Ovary (tissue), 9 donors: ENCODE data around the gene HMGCS1. TPM values are rescaled to one million over a fixed set of nuclear protein-coding genes. Genes with fewer than 3 reads are reported as not detected.

Experiments used
- DNase-seq, 5 donors: peaks; one replicate each; pipeline ENCODE4 v3.0.0-alpha.2; 2019 to 2020
- H3K27ac ChIP-seq, 2 donors: fragments of 200-600 bp; one replicate each; pipeline versions ENCODE4 v1.5.1 to v1.8.0; 2019 to 2022
- H3K27me3 ChIP-seq: fragments of 200-600 bp; one replicate; pipeline ENCODE4 v1.8.0; 2022
- H3K36me3 ChIP-seq: fragments of 200-600 bp; sonication (generic); one replicate; pipeline ENCODE4 v1.5.1; 2019
- H3K4me1 ChIP-seq: one replicate; pipeline ENCODE4 v1.8.1; 2013; ENCODE audit warnings: mild to moderate bottlenecking, moderate library complexity; ENCODE audit not compliant: insufficient read depth
- H3K4me3 ChIP-seq: fragments of 200-600 bp; sonication (generic); one replicate; pipeline ENCODE4 v1.5.1; 2017
- H3K9me3 ChIP-seq, 2 donors: fragments of 200-600 bp in 1 of 2; sonication (generic) in 1 of 2; one replicate each; pipeline versions ENCODE4 v1.5.1 to v1.8.1; 2013 to 2019; ENCODE audit warnings: mild to moderate bottlenecking in 1 of 2, moderate library complexity in 1 of 2
- EP300 ChIP-seq: sonication (generic); formaldehyde crosslinking; IDR thresholded peaks from one replicate; pipeline ENCODE4 v1.6.1; 2017; ENCODE audit warnings: antibody characterized with exemption
- POLR2A ChIP-seq: fragments of 450-650 bp; IDR thresholded peaks from one replicate; pipeline ENCODE4 v1.6.1; 2017; ENCODE audit warnings: antibody characterized with exemption, mild to moderate bottlenecking, moderate library complexity
- WGBS, 3 donors: extraction: QIAGEN DNeasy Blood & Tissue Kit in 1 of 3; methylation state at CpG; one replicate each; pipeline versions ENCODE4 v1.1.5 to v1.1.7; 2013 to 2017; 5-methylcytosine and 5-hydroxymethylcytosine counted together
- intact Hi-C, 4 donors: fragments of 100-400 bp; cut with DNase I; formaldehyde crosslinking; loops; one replicate each; pipeline versions ENCODE4 v1.11.0 to v1.15.1; 2022 to 2023
- polyA plus RNA-seq, 2 donors: library from polyadenylated mRNA; stranded (reverse); fragments of 200-250 nt in 1 of 2; fragments of 350-450 nt in 1 of 2; fragmentation: Illumina TruSeq in 1 of 2; extraction: RNeasy Lipid Tissue Mini Kit (QIAGEN cat#74804) in 1 of 2; gene quantifications; one replicate each; pipeline ENCODE4 v1.2.3, GENCODE V29; 2013 to 2014
- total RNA-seq, 7 donors: library from RNA; depleted of rRNA in 2 of 7; stranded (reverse); fragments of >200 nt in 2 of 7; fragmentation: NEBNext Ultra II Directional in 3 of 7; extraction: Animal tissue kit (Norgen Biotek cat#: 25700) in 3 of 7; gene quantifications; one replicate each; pipeline versions ENCODE4 v1.1.0 to v1.2.4, GENCODE V29; 2016 to 2023
- TF ChIP-seq, protein P1 (sequence below), 3 donors: fragments of 450-650 bp in 2 of 3; fragments of 200-600 bp in 1 of 3; IDR thresholded peaks; one replicate each; pipeline versions ENCODE4 v1.5.1 to v1.8.0; 2016 to 2022; ENCODE audit warnings: antibody characterized with exemption in 3 of 3, mild to moderate bottlenecking in 1 of 3
- donor health status: DM: no; HTN: no; CAD: no; lungs with moderate emphysema.
- donor health status: DM: no; HTN: no; CAD: no.
- donor health status: Bipolar disorder and iron deficiency.
- donor health status: DM: yes; HTN: yes; CAD: no.
- donor health status: DM: no; HTN: no; CAD: no.
- donor health status: DM: yes; HTN: yes; CAD: no.

Gene HMGCS1
- total and polyA plus RNA-seq, 9 donors = 14.4 to 248 (median 33.6) TPM

DNA sequence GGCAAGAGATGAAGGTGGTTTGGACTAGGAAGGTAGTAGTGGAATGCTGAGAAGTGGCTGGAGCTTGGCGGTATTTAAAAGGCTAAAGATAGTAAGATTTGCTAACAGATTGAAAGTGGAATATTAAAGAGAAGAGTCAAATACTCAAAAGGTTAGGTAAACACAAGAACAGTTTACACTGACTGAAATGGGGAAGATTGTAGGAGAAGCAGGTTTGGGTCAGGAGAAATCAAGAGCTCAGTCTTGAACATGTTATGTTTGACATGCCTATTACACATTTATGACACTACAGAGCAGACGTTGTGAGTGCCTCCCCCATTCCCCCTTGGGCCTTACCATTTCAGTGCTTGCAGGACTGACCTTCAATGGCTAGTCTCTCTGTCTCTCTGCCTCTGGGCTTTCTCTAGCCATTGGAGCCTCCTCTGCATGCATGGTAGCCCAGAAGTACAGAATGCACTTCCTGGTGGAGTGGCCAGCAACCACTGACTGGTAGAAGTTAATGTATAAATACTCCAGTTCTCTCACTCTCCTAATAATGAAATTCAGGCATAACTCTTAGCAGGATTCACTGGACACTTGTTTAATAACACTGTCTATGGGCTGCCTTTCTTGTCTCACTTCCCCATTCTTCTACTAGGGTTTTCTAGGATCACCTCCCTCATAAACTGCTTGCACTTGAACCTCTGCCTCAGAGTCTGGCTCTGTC is 56.8 kb downstream of the HMGCS1 start:
- no peaks in the 10 kb centered on the region for H3K9me3 ChIP-seq
- H3K4me1 ChIP-seq = no peaks in the 10 kb centered on the region
- H3K27me3 ChIP-seq = no peaks in the 10 kb centered on the region
- TF ChIP-seq EP300 = no peak
- TF ChIP-seq, protein P1, sequence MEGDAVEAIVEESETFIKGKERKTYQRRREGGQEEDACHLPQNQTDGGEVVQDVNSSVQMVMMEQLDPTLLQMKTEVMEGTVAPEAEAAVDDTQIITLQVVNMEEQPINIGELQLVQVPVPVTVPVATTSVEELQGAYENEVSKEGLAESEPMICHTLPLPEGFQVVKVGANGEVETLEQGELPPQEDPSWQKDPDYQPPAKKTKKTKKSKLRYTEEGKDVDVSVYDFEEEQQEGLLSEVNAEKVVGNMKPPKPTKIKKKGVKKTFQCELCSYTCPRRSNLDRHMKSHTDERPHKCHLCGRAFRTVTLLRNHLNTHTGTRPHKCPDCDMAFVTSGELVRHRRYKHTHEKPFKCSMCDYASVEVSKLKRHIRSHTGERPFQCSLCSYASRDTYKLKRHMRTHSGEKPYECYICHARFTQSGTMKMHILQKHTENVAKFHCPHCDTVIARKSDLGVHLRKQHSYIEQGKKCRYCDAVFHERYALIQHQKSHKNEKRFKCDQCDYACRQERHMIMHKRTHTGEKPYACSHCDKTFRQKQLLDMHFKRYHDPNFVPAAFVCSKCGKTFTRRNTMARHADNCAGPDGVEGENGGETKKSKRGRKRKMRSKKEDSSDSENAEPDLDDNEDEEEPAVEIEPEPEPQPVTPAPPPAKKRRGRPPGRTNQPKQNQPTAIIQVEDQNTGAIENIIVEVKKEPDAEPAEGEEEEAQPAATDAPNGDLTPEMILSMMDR (IDR thresholded peaks at IDR 0.05) = no peak
- no peak for TF ChIP-seq POLR2A
- no peak overlapping the region for H3K27ac ChIP-seq
- no peak overlapping the region for H3K4me3 ChIP-seq
- 45 to 51% (median 47%) methylated on average over 2 of the region's 2 CpGs for WGBS, 3 donors
- H3K36me3 ChIP-seq = no peaks in the 10 kb centered on the region
- DNase-seq = no peak
- intact Hi-C loops = no loop called here

DNA sequence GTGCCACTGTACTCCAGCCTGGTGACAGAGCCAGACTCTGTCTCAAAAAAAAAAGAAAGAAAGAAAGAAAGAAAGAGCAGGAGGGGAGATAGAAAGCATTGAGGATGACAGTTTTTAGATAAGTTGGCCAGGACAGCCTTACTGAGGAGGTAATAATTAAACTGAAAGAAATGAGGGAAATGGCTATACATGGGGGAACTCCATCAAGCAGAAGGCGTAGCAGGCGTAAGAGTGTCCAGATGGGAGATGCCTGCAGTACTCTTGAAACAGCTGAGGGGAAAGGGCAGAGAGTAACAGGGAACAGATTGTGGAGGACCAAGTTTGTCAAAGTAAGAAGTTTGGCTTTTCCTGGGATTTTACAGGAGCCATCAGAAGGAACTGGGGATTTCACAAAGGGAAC is 57.5 kb downstream of the HMGCS1 start:
- Histone ChIP-seq H3K9me3 (no peaks in the 10 kb centered on the region), H3K4me3 (no peak overlapping the region), H3K36me3 (no peaks in the 10 kb centered on the region), H3K4me1 (no peaks in the 10 kb centered on the region), H3K27ac (no peak overlapping the region), H3K27me3 (no peaks in the 10 kb centered on the region)
- no peak for DNase-seq
- TF ChIP-seq, protein P1 (IDR thresholded peaks at IDR 0.05) = no peak
- TF ChIP-seq EP300 = no peak
- no peak for TF ChIP-seq POLR2A
- intact Hi-C loops = no loop called here
- WGBS, 3 donors = 55 to 85% (median 60%) methylated on average over 2 of the region's 2 CpGs

DNA sequence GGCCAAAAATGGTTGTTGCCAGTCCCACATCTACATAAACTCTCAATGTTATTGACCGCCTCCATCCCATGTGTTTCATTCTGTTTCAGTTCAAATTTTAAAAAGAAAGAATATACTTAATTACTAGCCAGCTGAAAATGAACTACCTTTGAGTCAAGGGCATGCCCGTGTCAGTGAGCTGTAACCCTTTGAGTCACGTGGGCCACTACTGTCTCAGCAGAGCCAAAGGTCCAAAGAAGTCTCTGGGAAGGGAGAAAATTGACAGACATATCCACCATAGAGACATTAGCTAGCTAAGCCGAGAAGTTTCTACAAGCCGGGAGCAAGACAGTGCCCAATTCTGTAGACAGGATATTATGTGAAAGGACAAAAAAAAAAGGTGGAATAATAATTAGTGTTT is 61.5 kb downstream of the HMGCS1 start:
- intact Hi-C loops = no loop called here
- Histone ChIP-seq H3K4me1 (no peaks in the 10 kb centered on the region), H3K27me3 (no peaks in the 10 kb centered on the region), H3K4me3 (no peak overlapping the region), H3K27ac (no peak overlapping the region), H3K36me3 (no peaks in the 10 kb centered on the region), H3K9me3 (no peaks in the 10 kb centered on the region)
- TF ChIP-seq POLR2A (no peak), EP300 (no peak)
- TF ChIP-seq, protein P1 (IDR thresholded peaks at IDR 0.05) = no peak
- WGBS, 3 donors = 73 to 85% (median 78%) methylated on average over 5 of the region's 5 CpGs
- DNase-seq = no peak

DNA sequence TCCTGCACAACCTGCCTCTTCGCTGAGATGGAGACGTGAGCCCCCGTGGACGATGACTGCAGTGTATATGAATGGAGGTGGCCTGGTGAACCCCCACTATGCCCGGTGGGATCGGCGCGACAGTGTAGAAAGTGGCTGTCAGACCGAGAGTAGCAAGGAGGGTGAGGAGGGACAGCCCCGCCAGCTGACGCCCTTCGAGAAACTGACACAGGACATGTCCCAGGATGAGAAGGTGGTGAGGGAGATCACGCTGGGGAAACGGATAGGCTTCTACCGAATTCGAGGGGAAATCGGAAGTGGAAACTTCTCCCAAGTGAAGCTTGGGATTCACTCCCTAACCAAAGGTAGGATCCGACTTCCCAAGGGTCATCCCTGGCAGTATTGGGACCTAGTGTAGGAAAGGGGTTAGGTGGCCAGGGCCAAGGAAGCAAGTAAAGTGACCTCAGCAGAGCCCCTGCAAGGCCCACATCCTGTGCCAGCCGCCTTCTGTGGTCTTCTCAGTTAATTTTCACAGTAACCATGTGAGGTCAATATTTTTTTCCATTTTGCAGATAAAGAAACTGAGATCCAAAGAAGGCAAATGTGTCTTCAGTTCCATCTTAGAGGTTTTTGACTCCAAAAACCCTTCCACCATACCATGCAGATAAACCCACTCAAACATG is 67.4 kb downstream of the HMGCS1 start:
- Histone ChIP-seq H3K36me3 (no peaks in the 10 kb centered on the region), H3K27me3 (no peaks in the 10 kb centered on the region), H3K4me3 (no peak overlapping the region), H3K9me3 (no peaks in the 10 kb centered on the region), H3K4me1 (no peaks in the 10 kb centered on the region), H3K27ac (no peak overlapping the region)
- WGBS, 3 donors = 92 to 93% (median 92%) methylated on average over 19 of the region's 19 CpGs
- TF ChIP-seq, protein P1 (IDR thresholded peaks at IDR 0.05) = no peak
- TF ChIP-seq EP300 (no peak), POLR2A (no peak)
- DNase-seq = no peak
- intact Hi-C loops = no loop called here
